ENCODE data around the gene NPEPL1.
"Not testable (repeated sequence)": the region's sequence is repeated elsewhere in the genome, so short reads cannot be mapped to it uniquely, and the experiment has no call there.

The NPEPL1 gene

DNA sequence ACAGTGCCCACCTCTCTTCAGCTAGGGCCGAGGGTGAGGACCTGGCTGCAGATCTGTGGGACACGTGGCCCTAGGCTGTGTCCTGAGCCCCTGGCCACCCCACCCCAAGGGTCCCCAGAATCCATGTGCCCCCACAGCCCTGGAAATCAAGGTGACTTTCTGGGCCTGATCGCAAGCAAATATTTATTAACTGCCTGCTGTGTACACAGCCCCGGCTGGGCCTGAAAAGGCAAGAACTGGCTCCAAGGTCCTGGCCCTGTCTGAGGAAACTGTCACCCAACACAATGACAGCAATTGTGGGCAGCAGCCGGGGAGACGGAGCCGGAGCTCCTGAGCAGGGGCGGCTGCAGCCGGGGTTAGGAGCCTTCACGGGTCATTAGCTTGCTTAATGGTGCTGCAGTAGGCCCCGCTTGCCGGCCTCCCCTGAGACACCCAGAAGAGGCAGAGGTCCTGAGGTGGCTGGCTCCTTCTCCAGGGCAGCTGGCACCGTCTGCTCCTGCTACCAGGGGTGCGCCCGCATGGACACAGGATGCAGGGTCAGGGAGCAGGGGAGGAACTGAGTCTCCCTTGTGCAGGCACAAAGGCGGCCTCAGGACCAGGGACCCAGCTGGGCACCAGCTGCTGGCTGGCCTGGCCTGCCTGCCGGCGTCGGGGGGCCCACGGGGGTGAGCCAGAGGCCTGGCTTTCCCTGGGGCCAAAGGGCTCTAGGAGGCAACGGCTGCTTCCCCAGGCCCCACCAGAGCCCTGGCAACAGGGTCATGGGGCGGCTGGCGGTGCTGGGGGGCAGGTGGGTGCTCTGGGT is 24.1 kb downstream of the NPEPL1 start:
- Mint-ChIP-seq H3K9me3 (no peaks in the 10 kb centered on the region), H3K4me3 (no peak overlapping the region)

DNA sequence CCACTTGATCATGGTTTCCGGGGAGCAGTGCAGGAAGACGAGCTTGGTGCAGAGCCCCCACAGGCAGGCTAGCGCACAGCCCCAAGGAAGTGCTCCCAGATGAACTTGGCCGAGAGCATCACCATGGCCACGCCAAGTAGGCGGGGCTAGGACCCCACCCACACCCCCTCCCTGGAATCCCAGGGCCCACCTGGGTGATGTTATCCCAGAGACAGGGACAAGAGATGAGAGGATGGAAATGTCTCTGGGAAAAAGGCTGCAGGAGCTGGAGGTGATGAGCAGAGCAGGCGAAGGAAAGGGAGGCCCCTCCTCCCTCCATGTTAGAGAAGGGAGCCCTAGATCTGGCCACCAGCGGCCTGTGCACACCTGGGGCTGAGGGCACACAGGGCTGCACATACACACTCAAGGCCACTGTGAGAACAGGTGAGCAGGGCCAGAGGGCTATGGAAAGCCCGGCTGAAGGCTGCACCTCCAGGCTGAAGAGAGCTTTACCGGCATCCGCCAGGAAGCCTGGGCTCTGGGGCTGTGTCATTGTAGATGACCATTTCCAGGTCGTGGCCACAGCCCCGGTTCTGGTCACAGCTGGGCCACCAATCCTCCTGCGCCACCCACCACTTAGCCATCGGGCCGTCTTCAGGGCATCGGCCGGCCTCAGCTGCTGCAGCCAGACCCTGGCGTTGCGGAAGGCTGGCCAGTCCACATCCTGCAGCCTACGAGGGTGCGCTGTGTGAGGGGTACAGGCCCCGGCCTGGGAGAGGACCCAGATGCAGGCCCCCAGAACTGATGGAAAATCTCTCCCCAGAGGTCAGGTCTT is 24.9 kb downstream of the NPEPL1 start:
- no peaks in the 10 kb centered on the region for H3K36me3 Mint-ChIP-seq (ENCODE audit: low read depth)
- no peak overlapping the region for H3K4me3 Mint-ChIP-seq
- H3K27ac Mint-ChIP-seq, result no peak overlapping the region
- H3K27me3 Mint-ChIP-seq, result peaks cover 15% of the 10 kb centered on the region
- no peaks in the 10 kb centered on the region for H3K4me1 Mint-ChIP-seq (ENCODE audit: low read depth)
- H3K9me3 Mint-ChIP-seq, result no peaks in the 10 kb centered on the region

More for the DNA sequence above, 24.1 kb downstream of the NPEPL1 start:
- Mint-ChIP-seq H3K27me3 (peaks cover 10% of the 10 kb centered on the region), H3K27ac (no peak overlapping the region), H3K4me1 (ENCODE audit: low read depth) (no peaks in the 10 kb centered on the region), H3K36me3 (ENCODE audit: low read depth) (no peaks in the 10 kb centered on the region)

DNA sequence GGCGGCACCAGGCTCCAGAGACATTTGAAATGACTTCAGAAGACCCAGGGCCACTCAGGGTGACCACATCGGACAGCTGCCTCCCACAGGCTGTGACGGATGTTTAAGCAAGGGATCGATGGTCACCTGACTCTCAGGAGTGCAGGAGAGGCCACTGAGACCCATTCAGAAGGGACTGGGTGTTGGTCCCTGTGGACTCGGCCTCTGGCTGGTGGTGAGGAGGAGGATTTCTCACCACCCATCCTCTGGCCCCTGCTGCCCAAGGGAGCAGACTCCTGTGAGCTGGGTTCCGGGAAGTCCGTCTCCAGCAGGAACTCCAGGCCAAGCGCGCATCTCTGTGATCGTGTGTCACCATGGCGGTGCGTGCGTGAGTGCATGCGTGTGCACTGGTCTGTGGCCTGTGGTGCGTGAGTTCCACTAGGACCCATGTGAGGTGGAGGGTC is 25.5 kb downstream of the NPEPL1 start:
- H3K9me3 Mint-ChIP-seq, result no peaks in the 10 kb centered on the region
- H3K27me3 Mint-ChIP-seq, result peaks cover 22% of the 10 kb centered on the region
- H3K36me3 Mint-ChIP-seq (ENCODE audit: low read depth), result no peaks in the 10 kb centered on the region

DNA sequence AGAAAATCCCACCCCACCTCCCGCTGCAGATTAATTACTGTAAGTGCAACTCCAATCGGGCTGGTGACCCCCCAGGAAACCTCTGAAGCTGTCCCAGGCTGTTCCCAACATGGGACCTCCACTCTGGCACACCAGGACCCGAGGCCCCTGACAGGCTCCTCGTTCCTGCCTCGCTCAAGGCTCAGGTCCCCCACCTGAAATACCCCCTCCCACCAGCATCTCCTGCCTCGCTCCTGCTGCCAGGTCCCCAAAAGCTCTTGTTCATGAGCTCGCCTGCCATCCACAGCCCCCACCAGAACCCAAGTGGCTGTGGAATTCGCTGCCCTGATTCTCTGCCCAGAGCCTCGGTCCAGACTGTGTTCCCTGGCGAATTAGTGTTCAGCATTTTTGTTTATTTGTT is 26.1 kb downstream of the NPEPL1 start:
- H3K27ac Mint-ChIP-seq, result no peak overlapping the region
- no peaks in the 10 kb centered on the region for H3K4me1 Mint-ChIP-seq (ENCODE audit: low read depth)
- peaks cover 28% of the 10 kb centered on the region for H3K27me3 Mint-ChIP-seq
- no peaks in the 10 kb centered on the region for H3K36me3 Mint-ChIP-seq (ENCODE audit: low read depth)
- no peak overlapping the region for H3K4me3 Mint-ChIP-seq
- no peaks in the 10 kb centered on the region for H3K9me3 Mint-ChIP-seq

More for the DNA sequence above, 25.5 kb downstream of the NPEPL1 start:
- Mint-ChIP-seq H3K27ac (no peak overlapping the region), H3K4me3 (no peak overlapping the region), H3K4me1 (ENCODE audit: low read depth) (no peaks in the 10 kb centered on the region)

DNA sequence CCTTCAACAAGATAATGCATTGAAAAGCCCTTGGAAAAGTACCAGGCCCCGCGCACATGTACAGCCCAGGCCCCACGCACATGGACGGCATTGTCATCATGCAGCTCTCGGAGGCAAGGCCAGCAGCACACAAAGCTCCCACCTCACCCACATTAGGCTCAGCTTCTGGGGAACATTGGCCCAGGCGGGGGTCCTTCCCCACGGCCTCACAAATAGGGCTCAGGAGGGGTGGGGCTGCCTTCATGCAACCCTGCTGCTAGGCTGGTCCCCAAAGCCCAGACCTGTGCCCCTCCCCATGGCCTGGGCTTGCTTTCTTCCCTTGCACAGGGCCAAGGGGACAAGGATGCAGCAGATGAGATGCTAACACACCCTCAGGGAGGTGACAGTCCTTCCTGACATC is 26.7 kb downstream of the NPEPL1 start:
- Mint-ChIP-seq H3K27me3 (peaks cover 33% of the 10 kb centered on the region), H3K4me3 (no peak overlapping the region), H3K9me3 (no peaks in the 10 kb centered on the region), H3K36me3 (ENCODE audit: low read depth) (no peaks in the 10 kb centered on the region), H3K4me1 (ENCODE audit: low read depth) (no peaks in the 10 kb centered on the region), H3K27ac (no peak overlapping the region)

DNA sequence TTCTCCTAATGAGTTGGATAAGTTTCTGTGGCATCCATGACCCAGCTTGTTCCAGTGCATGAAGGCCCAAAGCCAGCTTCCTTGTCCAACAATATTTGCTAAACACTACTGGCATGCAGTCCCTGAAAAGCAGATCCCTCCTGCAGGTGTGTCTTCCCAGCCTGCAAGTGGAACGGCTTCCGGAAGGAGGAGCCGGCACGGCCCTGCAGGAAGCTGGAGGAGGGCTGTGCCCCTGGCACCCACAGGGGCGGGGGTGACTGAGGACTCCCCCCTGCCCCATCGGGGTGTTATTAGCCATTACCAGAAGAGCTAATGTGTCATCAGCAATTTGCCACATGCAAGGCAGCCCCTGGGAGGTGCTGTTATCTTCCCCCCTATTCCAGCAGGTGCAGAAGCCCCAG is 27.4 kb downstream of the NPEPL1 start:
- Mint-ChIP-seq H3K36me3 (ENCODE audit: low read depth) (no peaks in the 10 kb centered on the region), H3K27ac (no peak overlapping the region), H3K9me3 (no peaks in the 10 kb centered on the region), H3K27me3 (peaks cover 40% of the 10 kb centered on the region), H3K4me1 (ENCODE audit: low read depth) (no peaks in the 10 kb centered on the region), H3K4me3 (no peak overlapping the region)

DNA sequence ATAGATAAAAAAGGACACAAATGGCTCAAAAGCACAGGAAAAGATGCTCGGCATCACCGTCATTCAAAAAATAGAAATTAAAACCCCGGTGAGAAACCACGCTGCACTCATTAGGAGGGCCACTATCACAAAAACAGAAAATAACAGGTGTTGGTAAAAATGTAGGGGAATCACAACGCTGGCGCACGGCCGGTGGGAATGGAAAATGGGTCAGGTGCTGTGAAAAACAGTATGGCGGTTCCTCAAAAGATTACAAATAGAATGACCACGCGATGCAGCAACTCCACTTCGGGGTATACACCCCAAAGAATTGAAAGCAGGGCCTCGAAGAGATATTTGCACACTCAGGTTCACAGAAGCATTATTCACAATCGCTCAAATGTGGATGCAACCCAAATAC is 28.3 kb downstream of the NPEPL1 start:
- H3K27ac Mint-ChIP-seq, result no peak overlapping the region
- no peaks in the 10 kb centered on the region for H3K4me1 Mint-ChIP-seq (ENCODE audit: low read depth)
- H3K4me3 Mint-ChIP-seq, result no peak overlapping the region
- H3K9me3 Mint-ChIP-seq, result no peaks in the 10 kb centered on the region
- peaks cover 41% of the 10 kb centered on the region for H3K27me3 Mint-ChIP-seq
- H3K36me3 Mint-ChIP-seq (ENCODE audit: low read depth), result no peaks in the 10 kb centered on the region

DNA sequence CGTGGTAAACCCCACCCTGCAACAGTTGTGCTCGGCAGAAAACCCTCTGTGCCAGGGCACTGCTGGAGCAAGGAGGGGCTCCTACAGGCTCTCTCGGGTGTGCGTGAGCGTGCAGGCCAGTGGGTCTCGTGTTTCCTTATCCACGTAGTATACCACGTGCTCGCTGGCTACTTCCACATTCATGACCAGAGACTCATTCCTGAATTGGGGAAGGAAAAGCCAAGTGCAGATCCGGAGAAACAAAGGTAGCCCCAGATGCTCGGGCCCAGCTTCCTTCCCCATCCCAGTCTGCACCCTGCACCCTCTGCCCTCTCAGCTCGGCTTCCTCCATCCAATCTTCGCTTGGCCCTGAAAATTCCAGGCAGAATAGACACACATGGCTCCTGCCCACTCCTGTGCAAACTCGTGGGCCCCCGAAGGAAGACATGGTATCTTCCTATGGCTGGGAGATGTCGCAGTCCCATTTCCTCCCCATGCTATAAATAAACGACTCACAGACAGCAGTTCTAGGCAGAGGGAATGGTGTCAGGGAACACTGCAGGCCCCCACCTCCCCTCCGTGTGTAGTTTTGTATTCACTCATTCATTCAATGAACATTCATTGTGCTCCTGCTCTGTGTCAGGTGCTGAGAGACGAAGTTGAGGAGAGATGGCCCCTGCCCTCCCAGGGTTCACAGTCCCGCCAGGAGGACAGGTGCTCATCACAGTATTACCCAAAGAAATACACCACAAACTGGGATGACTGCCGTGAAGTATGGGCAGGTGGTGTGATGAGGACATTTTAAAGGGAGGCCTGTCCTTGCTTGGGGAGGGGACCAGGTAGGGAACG is 29.6 kb downstream of the NPEPL1 start:
- Mint-ChIP-seq H3K36me3 (ENCODE audit: low read depth) (no peaks in the 10 kb centered on the region), H3K27ac (no peak overlapping the region), H3K9me3 (no peaks in the 10 kb centered on the region), H3K4me1 (ENCODE audit: low read depth) (no peaks in the 10 kb centered on the region), H3K27me3 (peaks cover 44% of the 10 kb centered on the region), H3K4me3 (no peak overlapping the region)

DNA sequence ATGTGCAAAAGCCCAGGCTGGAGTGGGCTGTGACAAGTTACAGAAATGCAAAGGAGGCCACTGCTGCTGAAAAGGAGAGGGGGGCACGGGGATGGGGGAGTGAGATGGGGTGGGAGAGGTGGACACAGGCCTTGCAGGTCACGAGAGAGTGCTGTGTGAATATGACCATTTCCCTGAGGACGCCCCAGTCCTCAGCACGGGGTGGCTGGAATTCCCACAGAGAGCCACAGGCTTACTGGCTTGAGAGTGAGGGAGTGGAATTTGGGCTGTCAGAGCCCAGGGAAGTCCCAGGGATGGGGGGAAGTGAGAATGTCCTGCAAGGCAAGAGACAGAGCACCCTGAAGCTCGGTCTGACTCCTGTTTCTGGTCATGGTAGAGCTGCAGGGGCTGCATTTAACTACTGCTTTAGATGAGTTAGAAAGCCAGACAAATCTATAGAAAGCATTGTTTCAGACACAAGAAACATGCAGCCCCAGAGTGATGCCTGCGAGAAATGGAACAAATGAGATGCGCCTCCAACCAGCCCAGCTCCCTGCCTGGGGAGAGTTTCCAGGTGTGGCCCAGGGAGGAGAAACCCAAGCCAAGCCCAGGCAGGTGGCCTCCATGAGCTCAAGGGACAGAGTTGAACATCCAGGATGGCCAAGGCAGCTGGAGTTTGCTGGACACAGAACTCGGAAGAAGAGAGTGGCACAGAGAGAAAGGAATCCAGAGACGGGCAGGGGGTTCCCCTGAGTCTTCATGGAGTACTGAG is 30.5 kb downstream of the NPEPL1 start:
- Mint-ChIP-seq H3K4me1 (ENCODE audit: low read depth) (no peaks in the 10 kb centered on the region), H3K4me3 (no peak overlapping the region), H3K27me3 (peaks cover 46% of the 10 kb centered on the region), H3K9me3 (no peaks in the 10 kb centered on the region), H3K27ac (no peak overlapping the region), H3K36me3 (ENCODE audit: low read depth) (no peaks in the 10 kb centered on the region)

DNA sequence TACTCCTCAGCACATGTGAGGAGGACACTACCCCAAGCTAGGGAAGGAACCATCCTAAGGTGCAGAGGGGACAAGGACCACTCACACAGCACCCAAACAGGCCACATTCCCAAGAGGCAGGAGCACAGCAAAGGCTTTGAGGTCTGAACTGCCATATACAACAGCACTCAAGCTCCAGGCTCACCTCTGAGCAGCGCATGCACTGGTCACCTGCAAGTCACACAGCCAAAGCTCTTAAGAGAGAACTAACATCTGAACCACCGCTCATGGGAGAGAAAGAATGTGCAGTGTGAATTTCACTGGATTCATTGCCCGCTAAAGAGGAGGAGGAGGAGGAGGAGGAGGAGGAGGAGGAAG is 31.0 kb downstream of the NPEPL1 start:
- no peak overlapping the region for H3K27ac Mint-ChIP-seq
- no peaks in the 10 kb centered on the region for H3K4me1 Mint-ChIP-seq (ENCODE audit: low read depth)
- H3K36me3 Mint-ChIP-seq (ENCODE audit: low read depth), result no peaks in the 10 kb centered on the region
- H3K9me3 Mint-ChIP-seq, result no peaks in the 10 kb centered on the region
- H3K4me3 Mint-ChIP-seq, result no peak overlapping the region
- peaks cover 46% of the 10 kb centered on the region for H3K27me3 Mint-ChIP-seq

DNA sequence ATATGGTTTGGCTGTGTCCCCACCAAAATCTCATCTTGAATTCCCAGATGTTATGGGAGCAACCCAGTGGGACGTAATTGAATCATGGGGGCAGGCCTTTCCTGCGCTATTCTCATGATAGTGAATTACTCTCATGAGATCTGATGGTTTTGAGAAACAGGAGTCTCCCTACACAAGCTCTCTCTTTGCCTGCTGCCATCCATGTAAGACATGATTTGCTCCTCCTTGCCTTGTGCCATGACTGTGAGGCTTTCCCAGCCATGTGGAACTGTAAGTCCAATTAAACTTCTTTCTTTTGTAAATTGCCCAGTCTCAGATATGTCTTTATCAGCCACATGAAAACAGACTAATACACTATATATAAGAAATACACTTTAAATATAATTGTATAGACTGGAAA is 33.6 kb downstream of the NPEPL1 start:
- not testable (repeated sequence) for H3K36me3 Mint-ChIP-seq (ENCODE audit: low read depth); H3K9me3 Mint-ChIP-seq; H3K27ac Mint-ChIP-seq; H3K4me3 Mint-ChIP-seq; H3K4me1 Mint-ChIP-seq (ENCODE audit: low read depth)
- peaks cover 53% of the 10 kb centered on the region for H3K27me3 Mint-ChIP-seq

DNA sequence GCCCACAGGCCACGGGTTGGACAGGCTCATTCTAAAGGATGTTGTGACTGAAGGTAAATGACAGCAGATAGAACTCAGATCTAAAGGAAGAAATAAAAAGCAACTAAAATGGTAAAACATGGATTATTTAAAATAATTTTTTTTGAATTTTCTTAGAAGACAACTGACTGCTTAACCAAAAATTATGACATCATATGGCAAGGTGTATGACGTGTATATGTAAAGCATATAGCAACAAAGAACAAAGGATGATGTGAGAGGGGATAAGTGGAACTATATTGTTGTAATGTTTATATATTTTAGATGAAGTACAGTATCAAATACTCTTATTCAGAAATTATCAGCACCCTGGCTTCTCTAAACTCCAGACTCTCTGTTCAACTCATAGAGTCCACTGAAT is 38.6 kb downstream of the NPEPL1 start:
- Mint-ChIP-seq H3K9me3 (no peaks in the 10 kb centered on the region), H3K36me3 (ENCODE audit: low read depth) (no peaks in the 10 kb centered on the region), H3K4me1 (ENCODE audit: low read depth) (no peaks in the 10 kb centered on the region), H3K27me3 (peaks cover 48% of the 10 kb centered on the region), H3K4me3 (no peak overlapping the region), H3K27ac (no peak overlapping the region)

DNA sequence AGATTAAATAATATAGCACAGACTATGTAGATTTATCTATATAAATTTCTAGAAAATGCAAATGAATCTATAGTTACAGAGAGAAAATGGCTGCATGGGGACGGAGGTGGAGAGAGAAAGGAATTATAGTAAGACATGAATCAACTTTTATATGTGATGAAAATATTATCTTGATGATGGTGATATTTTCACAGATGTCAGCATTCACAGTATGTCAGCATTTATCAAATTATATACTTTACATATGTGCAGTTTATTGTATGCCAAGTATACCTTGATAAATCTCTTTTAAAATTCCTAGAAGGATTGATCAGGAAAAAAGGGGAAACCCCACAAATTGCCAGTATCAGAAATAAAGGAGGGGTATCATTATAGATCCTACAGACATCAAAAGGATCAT is 44.6 kb downstream of the NPEPL1 start:
- Mint-ChIP-seq H3K27ac (no peak overlapping the region), H3K4me3 (no peak overlapping the region), H3K27me3 (peaks cover 63% of the 10 kb centered on the region), H3K9me3 (no peaks in the 10 kb centered on the region), H3K36me3 (ENCODE audit: low read depth) (no peaks in the 10 kb centered on the region), H3K4me1 (ENCODE audit: low read depth) (no peaks in the 10 kb centered on the region)
